ENCODE results near the gene TDRD15. TPM values are rescaled to one million over a fixed set of nuclear protein-coding genes. Genes with fewer than 3 reads are reported as not detected.

TDRD15 gene
- total and polyA plus RNA-seq, 9 of the 15 experiments (the other 6 are each of a cell fraction or from before 2014, with no cell fraction given), result 0.01 to 0.22 (median 0.06) TPM; not detected in 1

DNA sequence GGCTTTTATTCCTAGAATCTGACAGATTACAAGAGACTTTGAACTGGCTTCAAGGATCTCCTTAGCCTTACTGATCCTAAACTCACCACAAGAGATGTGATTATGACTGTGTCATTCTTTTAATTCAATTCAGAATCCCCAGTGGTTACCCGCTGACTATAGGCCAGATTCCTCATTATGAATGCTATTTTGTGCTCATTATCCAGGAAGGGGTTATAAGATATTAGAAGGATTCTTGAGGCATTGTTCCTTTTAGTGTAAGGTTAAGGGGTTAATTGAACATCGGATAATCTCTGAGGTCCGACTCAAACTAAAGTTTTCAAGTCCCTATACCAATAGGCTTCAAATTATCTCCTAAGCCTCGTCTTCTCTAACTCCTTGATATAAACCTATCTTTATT, 39.4 kb upstream of the TDRD15 start:
- no peak overlapping the region for H3K4me3 ChIP-seq
- no peaks in the 10 kb centered on the region for H3K9me3 ChIP-seq (replicated peaks; ENCODE audit: control insufficient read depth, insufficient read depth, low read depth, low read length)
- intact Hi-C loops (cut with micrococcal nuclease), result no loop called here
- POLR2A ChIA-PET, result no interaction called here
- peaks cover 0 to 3% of the 10 kb centered on the region in 2 experiments; a peak in 1 of 5 replicates for H3K27me3 ChIP-seq (ENCODE audit: control insufficient read depth in 2 of 2, insufficient read depth in 2 of 2, low read length in 2 of 2)
- in situ Hi-C loops (cut with MboI), result no loop called here
- TF ChIP-seq HDAC2 (IDR thresholded peaks at IDR 0.05) (no peak), TFAM (CRISPR knock-in tag; conservative IDR thresholded peaks at IDR 0.05) (no peak), NR3C1 (CRISPR knock-in tag; IDR thresholded peaks at IDR 0.05) (no peak), ZNF699 (CRISPR knock-in tag; IDR thresholded peaks at IDR 0.05; ENCODE audit: insufficient replicate concordance) (no peak), ZFX (CRISPR knock-in tag; IDR thresholded peaks at IDR 0.05) (no peak), GATAD2A (IDR thresholded peaks at IDR 0.05) (no peak), CCAR2 (IDR thresholded peaks at IDR 0.05; ENCODE audit: low read depth, low read length) (no peak), POLR2A (conservative IDR thresholded peaks at IDR 0.05) (no peak), ZNF347 (CRISPR knock-in tag; IDR thresholded peaks at IDR 0.05; ENCODE audit: low read depth) (no peak)
- TF ChIP-seq, protein P1, sequence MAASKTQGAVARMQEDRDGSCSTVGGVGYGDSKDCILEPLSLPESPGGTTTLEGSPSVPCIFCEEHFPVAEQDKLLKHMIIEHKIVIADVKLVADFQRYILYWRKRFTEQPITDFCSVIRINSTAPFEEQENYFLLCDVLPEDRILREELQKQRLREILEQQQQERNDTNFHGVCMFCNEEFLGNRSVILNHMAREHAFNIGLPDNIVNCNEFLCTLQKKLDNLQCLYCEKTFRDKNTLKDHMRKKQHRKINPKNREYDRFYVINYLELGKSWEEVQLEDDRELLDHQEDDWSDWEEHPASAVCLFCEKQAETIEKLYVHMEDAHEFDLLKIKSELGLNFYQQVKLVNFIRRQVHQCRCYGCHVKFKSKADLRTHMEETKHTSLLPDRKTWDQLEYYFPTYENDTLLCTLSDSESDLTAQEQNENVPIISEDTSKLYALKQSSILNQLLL (CRISPR knock-in tag; IDR thresholded peaks at IDR 0.05; ENCODE audit: borderline replicate concordance), result no peak
- no peak overlapping the region for H3K9ac ChIP-seq (ENCODE audit: insufficient read depth in 1 of 2, low read depth in 2 of 2, low read length in 2 of 2)
- H3K79me2 ChIP-seq (ENCODE audit: control insufficient read depth, insufficient read depth, low read length), result no peaks in the 10 kb centered on the region
- 3% methylated on average over 4 of the region's 4 CpGs for WGBS (ENCODE audit: insufficient coverage, low coverage, missing lambda C conversion rate)
- no peaks in the 10 kb centered on the region for H3K4me1 ChIP-seq (replicated peaks in 1 of 2; ENCODE audit: control insufficient read depth in 2 of 2, insufficient read depth in 2 of 2, low read length in 2 of 2)
- no peaks in the 10 kb centered on the region for H4K20me1 ChIP-seq (replicated peaks; ENCODE audit: control insufficient read depth, insufficient read depth, low read length)
- DNase-seq (ENCODE audit: extremely low read depth in 1 of 4, low spot score in 3 of 4) (no peak), FAIRE-seq (no peak), ATAC-seq (no peak)
- H2AFZ ChIP-seq (ENCODE audit: low read depth, low read length), result no peak overlapping the region
- no peak overlapping the region for H3K27ac ChIP-seq (ENCODE audit: extremely low read depth, low read depth, low read length)
- no peaks in the 10 kb centered on the region for H3K9me1 ChIP-seq (ENCODE audit: control insufficient read depth, insufficient read depth, low read length)
- no peak overlapping the region for H3K4me2 ChIP-seq (ENCODE audit: insufficient read depth, low read length)
- H3K36me3 ChIP-seq (ENCODE audit: control insufficient read depth, insufficient read depth, low read length), result no peaks in the 10 kb centered on the region
- CTCF ChIA-PET (ENCODE audit: low intra/inter-chr PET ratio), result no interaction called here
- BruUV-seq (replicated peaks), result no TSS peak

Measured in K562 (cell line).